OCI-LY7 (cell line): ENCODE data around the gene UBAP1L. TPM values are rescaled to one million over a fixed set of nuclear protein-coding genes. Genes with fewer than 3 reads are reported as not detected.

Experiments
- Bru-seq: library from RNA; stranded (reverse); fragments of 400-500 nt; gene quantifications from one replicate; lab custom pipeline; 2021; lab: Mats Ljungman, UMichigan
- BruChase-seq, 2 experiments: library from RNA; stranded (reverse); fragments of 400-500 nt; gene quantifications; one replicate each; lab custom pipeline; 2021; lab: Mats Ljungman, UMichigan
- BruUV-seq: library from RNA; stranded (reverse); fragments of 400-500 nt; replicated peaks from 2 replicates; lab custom pipeline; 2021; lab: Mats Ljungman, UMichigan
- CTCF ChIA-PET: fragments of 300-600 bp; sonication (Branson Sonifier 250); formaldehyde crosslinking; loops from one replicate; lab custom pipeline; 2022; ENCODE audit warnings: antibody characterized with exemption; ENCODE audit not compliant: unreplicated experiment; lab: Charles Lee
- POLR2A ChIA-PET: fragments of 300-600 bp; sonication (Branson Sonifier 250); formaldehyde crosslinking; loops from one replicate; lab custom pipeline; 2022; ENCODE audit warnings: antibody characterized with exemption; lab: Charles Lee
- DNase-seq: peaks from one replicate; pipeline ENCODE4 v3.0.0-alpha.2; 2015; ENCODE audit warnings: low spot score
- H2AFZ ChIP-seq: fragments of 200-600 bp; sonication (generic), shearing (Covaris generic); 2 replicates; pipeline ENCODE4 v1.6.1; 2014; ENCODE audit warnings: mild to moderate bottlenecking, antibody characterized with exemption, low read length, moderate library complexity
- H3K27ac ChIP-seq: fragments of 200-600 bp; sonication (generic); 2 replicates; pipeline ENCODE4 v1.5.1; 2014; ENCODE audit warnings: mixed run types, low read depth, mild to moderate bottlenecking, moderate library complexity, low read length, inconsistent platforms; ENCODE audit not compliant: poor library complexity, severe bottlenecking
- H3K36me3 ChIP-seq: fragments of 200-600 bp; sonication (generic); 2 replicates; pipeline ENCODE4 v1.6.1; 2014; ENCODE audit warnings: mild to moderate bottlenecking, antibody characterized with exemption, low read length, moderate library complexity, mixed read lengths; ENCODE audit not compliant: insufficient read depth
- H3K4me1 ChIP-seq: fragments of 200-600 bp; sonication (generic); 2 replicates; pipeline ENCODE4 v1.5.1; 2014; ENCODE audit warnings: mild to moderate bottlenecking, low read length; ENCODE audit not compliant: insufficient read depth, poor library complexity, severe bottlenecking
- H3K4me2 ChIP-seq: fragments of 200-600 bp; sonication (generic); 2 replicates; pipeline ENCODE4 v1.6.1; 2014; ENCODE audit warnings: mild to moderate bottlenecking, low read length
- H3K4me3 ChIP-seq: fragments of 200-600 bp; sonication (generic); 2 replicates; pipeline ENCODE4 v1.5.1; 2014; ENCODE audit warnings: mild to moderate bottlenecking, low read depth, low read length; ENCODE audit not compliant: poor library complexity, severe bottlenecking
- H3K79me2 ChIP-seq: fragments of 200-600 bp; sonication (generic); 2 replicates; pipeline ENCODE4 v1.6.1; 2016; ENCODE audit warnings: low read depth, mild to moderate bottlenecking, low read length, moderate library complexity, mixed read lengths; ENCODE audit not compliant: insufficient read depth
- H3K9me2 ChIP-seq: fragments of 200-600 bp; sonication (generic); 2 replicates; pipeline ENCODE4 v1.6.1; 2016; ENCODE audit warnings: mild to moderate bottlenecking, low read length, mixed read lengths; ENCODE audit not compliant: insufficient read depth
- H3K9me3 ChIP-seq: fragments of 200-600 bp; sonication (generic); 2 replicates; pipeline ENCODE4 v1.6.1; 2014; ENCODE audit warnings: mild to moderate bottlenecking, mixed run types, low read length, mixed read lengths
- H4K20me1 ChIP-seq: fragments of 200-600 bp; sonication (generic); 2 replicates; pipeline ENCODE4 v1.6.1; 2014; ENCODE audit warnings: mild to moderate bottlenecking, antibody characterized with exemption, low read length, moderate library complexity, mixed read lengths; ENCODE audit not compliant: insufficient read depth
- CTCF ChIP-seq: fragments of 200-600 bp; sonication (generic); conservative IDR thresholded peaks from 2 replicates; pipeline ENCODE4 v1.5.1; 2014; ENCODE audit warnings: mild to moderate bottlenecking, antibody characterized with exemption, low read length, moderate library complexity, mixed read lengths
- EZH2phosphoT487 ChIP-seq: fragments of 200-600 bp; sonication (generic); IDR thresholded peaks from 2 replicates; pipeline ENCODE4 v1.6.1; 2018; ENCODE audit warnings: low read depth, borderline replicate concordance, mild to moderate bottlenecking, mixed run types, antibody characterized with exemption, low read length, moderate library complexity, mixed read lengths
- intact Hi-C: fragments of 100-400 bp; cut with micrococcal nuclease; formaldehyde crosslinking; loops from one replicate; pipeline ENCODE4 v1.10.0; 2022; ENCODE audit not compliant: unreplicated experiment
- long read RNA-seq: library from polyadenylated mRNA; stranded (forward); transcript quantifications from one replicate; pipeline ENCODE4 v2.0.0, GENCODE V29; 2022
- total RNA-seq, 2 experiments: library from RNA; depleted of rRNA in 1 of 2; stranded (reverse); fragments of >200 nt in 1 of 2; shearing (Covaris generic) in 1 of 2; gene quantifications; 2 replicates each; pipeline ENCODE4 v1.2.3, GENCODE V29; 2014 to 2022

Gene UBAP1L
- 5.7 and 7.4 TPM in 2 replicates for total RNA-seq (2014; rRNA removed; shearing (Covaris generic))
- total RNA-seq (2022) = 8.3 and 8.7 TPM in 2 replicates
- percentile 67 among the genes with signal in this experiment for Bru-seq, nascent RNA
- BruChase-seq, experiment 1, labeled RNA remaining after a 6-hour chase = percentile 89 among the genes with signal in this experiment
- BruChase-seq, experiment 2, labeled RNA remaining after a 2-hour chase = percentile 87 among the genes with signal in this experiment
- long read RNA-seq, full-length matches to known transcripts = 1 of 1 reads
- long read RNA-seq, partial matches to known transcripts = 0 of 1 reads
- long read RNA-seq, other reads (novel, unspliced or antisense) = 0 of 1 reads

GRCh38 chr15:65115086-65115485 is at the start of gene UBAP1L:
Gene UBAP1L (minus strand): TSS chr15:65115200. CDS start chr15:65106215, 8,985 bp downstream.
- no peak within 1 kb of the TSS for H3K27ac ChIP-seq
- H3K4me3 ChIP-seq = no peak within 1 kb of the TSS
- no peaks in the 10 kb centered on the region for H3K79me2 ChIP-seq
- no peak within 1 kb of the TSS for H3K4me2 ChIP-seq
- ChIA-PET CTCF (no interaction called here), POLR2A (interaction anchor here (0.6 to 1.2 kb wide), 4 partner anchors 20 to 947 kb away, joined by 3 to 6 read pairs (median 4); no protein-coding TSS in a partner anchor)
- no peak for DNase-seq
- no peak within 1 kb of the TSS for H2AFZ ChIP-seq
- H3K9me3 ChIP-seq = no peaks in the 10 kb centered on the region
- BruUV-seq = no TSS peak
- no peaks in the 10 kb centered on the region for H3K4me1 ChIP-seq
- H4K20me1 ChIP-seq = no peaks in the 10 kb centered on the region
- H3K36me3 ChIP-seq = peaks cover 85% of the 10 kb centered on the region
- TF ChIP-seq CTCF (no peak), EZH2phosphoT487 (no peak)
- intact Hi-C loops = no loop called here
- no peaks in the 10 kb centered on the region for H3K9me2 ChIP-seq

- Histone ChIP-seq H3K4me2 (no peak overlapping the region), H2AFZ (no peak overlapping the region), H3K9me3 (no peaks in the 10 kb centered on the region), H3K27ac (no peak overlapping the region), H3K79me2 (no peaks in the 10 kb centered on the region), H3K4me1 (no peaks in the 10 kb centered on the region), H4K20me1 (no peaks in the 10 kb centered on the region), H3K4me3 (no peak overlapping the region), H3K9me2 (no peaks in the 10 kb centered on the region), H3K36me3 (peaks cover 67% of the 10 kb centered on the region)
- no TSS peak for BruUV-seq
- intact Hi-C loops = no loop called here
- CTCF ChIA-PET = no interaction called here
- DNase-seq = no peak
- POLR2A ChIA-PET = interaction anchor here (1.1 kb wide), 1 partner anchor 12 kb away, joined by 4 read pairs; no protein-coding TSS in a partner anchor
- TF ChIP-seq EZH2phosphoT487 = no peak
- TF ChIP-seq CTCF = no peak
These were observed 49.1 kb upstream of the UBAP1L start for GRCh38 chr15:65164139-65164538.

DNA sequence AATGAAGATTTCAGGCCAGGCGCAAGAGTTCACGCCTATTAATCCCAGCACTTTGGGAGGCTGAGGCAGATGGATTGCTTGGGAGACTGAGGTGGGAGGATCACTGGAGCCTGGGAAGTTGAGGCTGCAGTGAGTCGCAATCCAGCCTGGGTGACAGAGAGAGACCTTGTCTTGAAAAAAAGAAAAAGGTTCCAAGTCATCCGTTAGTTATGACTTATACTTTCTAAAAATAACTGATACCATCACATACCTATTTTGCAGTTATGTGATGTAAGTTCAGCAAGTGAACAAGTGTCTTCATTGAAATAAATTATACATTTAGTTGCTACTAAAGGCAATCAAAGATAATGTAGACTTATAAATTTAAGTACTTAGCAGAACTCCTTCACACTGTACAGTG is 48.0 kb upstream of the UBAP1L start:
- intact Hi-C loops = no loop called here
- Histone ChIP-seq H3K9me3 (no peaks in the 10 kb centered on the region), H3K4me2 (no peak overlapping the region), H3K27ac (no peak overlapping the region), H3K4me3 (no peak overlapping the region), H3K36me3 (peaks cover 72% of the 10 kb centered on the region), H3K4me1 (no peaks in the 10 kb centered on the region), H4K20me1 (no peaks in the 10 kb centered on the region), H3K79me2 (no peaks in the 10 kb centered on the region), H2AFZ (no peak overlapping the region), H3K9me2 (no peaks in the 10 kb centered on the region)
- no TSS peak for BruUV-seq
- POLR2A ChIA-PET = no interaction called here
- CTCF ChIA-PET = no interaction called here
- no peak for TF ChIP-seq EZH2phosphoT487
- no peak for TF ChIP-seq CTCF
- DNase-seq = no peak
